Astrocyte of the cerebellum (primary cell): Measurements from ENCODE around the gene ST8SIA4.
A peak's percentile ranks its signal among the peaks of the same experiment; 100 is the strongest.

Source experiments
- DNase-seq: peaks from one replicate; pipeline ENCODE4 v3.0.0-alpha.2; 2011; ENCODE audit warnings: low read depth
- H3K4me3 ChIP-seq: 2 replicates; pipeline ENCODE4 v1.5.1; 2011; ENCODE audit warnings: mild to moderate bottlenecking, low read depth, low read length, moderate library complexity
- in situ Hi-C: cut with HindIII; loops from 2 replicates; pipeline ENCODE4 v1.10.0; 2017; ENCODE audit warnings: low sequenced_read_pairs
- TF ChIP-seq, protein P1 (sequence below): IDR thresholded peaks from 2 replicates; pipeline ENCODE4 v1.5.1; 2012; ENCODE audit warnings: low read length, low read depth, moderate library complexity, mild to moderate bottlenecking; ENCODE audit errors: missing control alignments

Gene ST8SIA4

DNA sequence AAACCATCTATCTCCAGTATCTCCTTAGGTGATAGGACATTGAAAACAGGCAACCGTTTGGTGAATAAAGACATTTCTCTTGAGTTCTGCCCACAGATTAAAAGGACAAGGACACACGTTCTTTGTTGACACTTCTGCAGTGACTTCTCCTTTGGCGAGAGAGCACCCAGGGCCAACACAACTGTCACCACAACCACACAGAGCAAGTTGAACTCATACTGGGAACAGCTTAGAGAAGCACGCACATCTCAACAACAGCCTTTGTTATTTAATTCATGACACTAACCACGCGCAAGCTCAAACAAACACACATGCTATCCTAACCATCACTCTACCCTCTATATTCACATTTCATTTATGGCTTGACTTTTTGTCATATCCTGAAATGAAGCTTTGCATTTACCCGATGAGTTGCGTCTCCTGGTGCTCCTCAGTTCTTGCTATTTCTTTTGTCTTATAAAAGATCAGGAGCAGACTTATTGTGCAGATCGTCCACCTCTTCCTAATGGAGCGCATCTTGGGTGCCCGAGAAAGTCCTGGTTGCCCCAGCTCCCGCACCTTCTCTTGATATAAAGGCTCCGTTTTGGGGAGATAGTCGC, 543 bp downstream of the ST8SIA4 start:
- peak overlapping the region; percentile 74 for H3K4me3 ChIP-seq
- TF ChIP-seq, protein P1, sequence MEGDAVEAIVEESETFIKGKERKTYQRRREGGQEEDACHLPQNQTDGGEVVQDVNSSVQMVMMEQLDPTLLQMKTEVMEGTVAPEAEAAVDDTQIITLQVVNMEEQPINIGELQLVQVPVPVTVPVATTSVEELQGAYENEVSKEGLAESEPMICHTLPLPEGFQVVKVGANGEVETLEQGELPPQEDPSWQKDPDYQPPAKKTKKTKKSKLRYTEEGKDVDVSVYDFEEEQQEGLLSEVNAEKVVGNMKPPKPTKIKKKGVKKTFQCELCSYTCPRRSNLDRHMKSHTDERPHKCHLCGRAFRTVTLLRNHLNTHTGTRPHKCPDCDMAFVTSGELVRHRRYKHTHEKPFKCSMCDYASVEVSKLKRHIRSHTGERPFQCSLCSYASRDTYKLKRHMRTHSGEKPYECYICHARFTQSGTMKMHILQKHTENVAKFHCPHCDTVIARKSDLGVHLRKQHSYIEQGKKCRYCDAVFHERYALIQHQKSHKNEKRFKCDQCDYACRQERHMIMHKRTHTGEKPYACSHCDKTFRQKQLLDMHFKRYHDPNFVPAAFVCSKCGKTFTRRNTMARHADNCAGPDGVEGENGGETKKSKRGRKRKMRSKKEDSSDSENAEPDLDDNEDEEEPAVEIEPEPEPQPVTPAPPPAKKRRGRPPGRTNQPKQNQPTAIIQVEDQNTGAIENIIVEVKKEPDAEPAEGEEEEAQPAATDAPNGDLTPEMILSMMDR = no peak
- in situ Hi-C loops = no loop called here
- DNase-seq = no peak

DNA sequence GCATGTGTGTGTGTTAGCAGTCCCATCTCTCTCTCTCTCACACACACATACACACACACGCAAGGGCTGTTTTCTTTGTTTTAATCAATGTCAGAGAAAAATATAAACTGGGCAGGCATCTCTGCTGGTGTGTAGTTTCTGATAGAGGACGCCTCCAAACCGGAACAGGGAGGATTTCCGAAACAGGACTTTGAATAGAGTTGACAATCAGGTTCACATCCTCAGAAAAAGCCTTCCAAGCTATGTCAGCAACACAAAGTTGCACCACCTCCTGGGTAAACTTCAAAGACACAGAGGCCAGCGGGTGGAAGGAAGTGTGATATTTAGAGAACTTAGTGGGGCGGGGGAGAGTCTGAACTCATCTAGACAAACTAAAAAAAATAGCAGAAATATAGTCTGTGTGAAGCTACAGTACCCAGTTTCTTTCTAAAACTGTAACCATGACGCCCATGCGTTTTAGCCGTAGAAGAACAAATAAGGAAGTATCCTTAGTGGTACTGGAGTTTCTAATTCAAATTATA, 1.2 kb downstream of the ST8SIA4 start:
- H3K4me3 ChIP-seq = peak overlapping the region; percentile 74
- TF ChIP-seq, protein P1 = no peak
- no peak for DNase-seq
- in situ Hi-C loops = no loop called here

DNA sequence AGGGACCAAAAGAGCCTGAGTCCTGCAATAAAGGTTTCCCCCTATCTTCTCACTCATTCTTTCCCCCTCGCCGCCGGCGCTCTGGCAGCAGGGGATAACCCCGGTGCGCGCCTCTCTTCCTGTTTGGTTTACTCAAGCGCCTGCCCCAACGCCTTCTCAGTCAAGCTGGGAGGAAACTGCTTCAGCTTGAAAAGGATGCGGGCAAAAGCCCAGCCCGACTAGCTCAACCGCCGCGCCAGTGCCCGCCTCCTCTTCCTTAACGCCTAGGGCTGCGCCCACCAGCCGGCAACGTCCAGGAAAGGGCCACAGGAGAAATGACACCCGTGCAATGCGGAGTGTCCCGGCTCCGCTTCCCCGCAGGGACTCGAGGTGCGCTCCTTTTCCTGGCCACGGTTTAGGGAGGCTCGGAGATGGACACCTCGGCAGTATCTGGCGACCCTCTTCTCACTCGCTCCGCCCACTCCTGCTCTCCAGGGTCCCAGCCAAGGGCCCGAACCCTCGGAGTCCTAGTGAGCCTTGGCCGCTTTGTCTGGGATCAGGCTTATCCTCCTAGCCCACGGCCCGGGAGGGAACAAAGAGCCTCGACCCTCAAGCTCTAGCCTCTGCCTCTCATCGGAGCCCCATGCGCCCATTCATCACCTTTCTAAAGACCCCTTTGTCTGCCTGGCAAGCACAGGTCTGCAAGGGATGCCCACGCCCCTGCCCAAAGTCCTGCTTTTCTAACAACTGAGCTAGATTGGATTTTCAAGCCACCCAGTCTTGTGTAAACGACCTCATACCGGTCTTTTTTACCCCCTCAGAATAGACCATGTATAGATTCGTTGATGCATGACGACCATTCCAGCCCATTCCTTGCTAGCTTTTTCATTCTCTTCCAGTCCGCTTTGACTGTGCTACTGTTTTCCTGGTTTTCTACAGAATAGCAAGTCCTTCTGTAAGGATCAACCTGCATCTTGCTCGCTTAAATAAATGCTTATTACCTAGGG, 2.0 kb downstream of the ST8SIA4 start:
- H3K4me3 ChIP-seq = peak overlapping the region; percentile 74
- TF ChIP-seq, protein P1 = no peak
- peak; percentile 42 for DNase-seq
- in situ Hi-C loops = no loop called here

DNA sequence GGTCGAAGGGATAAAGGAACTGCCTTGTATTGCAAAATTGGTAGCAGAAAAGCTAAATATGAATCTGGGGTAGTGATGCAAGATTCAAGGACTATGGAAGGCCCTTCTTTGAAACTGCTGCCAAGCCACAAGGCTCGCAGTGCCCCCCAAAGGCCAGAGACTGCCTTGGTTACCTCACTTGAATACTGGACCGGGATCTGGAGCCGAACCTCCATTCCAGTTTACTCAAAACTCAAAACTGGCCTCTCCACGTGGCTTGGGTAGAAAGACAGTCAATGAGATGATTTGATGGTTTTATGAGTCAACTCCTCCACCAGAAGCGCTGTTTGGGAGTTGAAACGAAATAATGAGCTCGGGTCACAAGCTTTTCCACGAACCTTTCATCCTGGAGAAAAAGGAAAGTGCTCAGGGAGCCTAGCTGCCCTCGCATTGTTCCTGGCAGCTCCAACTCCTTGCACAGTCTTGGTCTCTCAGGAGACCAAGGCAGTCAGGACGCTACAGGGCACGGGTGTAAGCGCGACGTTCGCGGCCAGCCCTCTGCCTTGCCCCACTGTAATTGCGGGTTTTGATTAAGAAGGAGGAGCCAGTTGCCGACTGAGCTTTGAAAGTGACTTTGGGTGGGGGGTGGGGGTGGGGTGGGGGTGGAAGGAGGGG, 2.8 kb downstream of the ST8SIA4 start:
- peak overlapping the region; percentile 74 for H3K4me3 ChIP-seq
- DNase-seq = no peak
- in situ Hi-C loops = no loop called here
- TF ChIP-seq, protein P1 = peak; percentile 38

DNA sequence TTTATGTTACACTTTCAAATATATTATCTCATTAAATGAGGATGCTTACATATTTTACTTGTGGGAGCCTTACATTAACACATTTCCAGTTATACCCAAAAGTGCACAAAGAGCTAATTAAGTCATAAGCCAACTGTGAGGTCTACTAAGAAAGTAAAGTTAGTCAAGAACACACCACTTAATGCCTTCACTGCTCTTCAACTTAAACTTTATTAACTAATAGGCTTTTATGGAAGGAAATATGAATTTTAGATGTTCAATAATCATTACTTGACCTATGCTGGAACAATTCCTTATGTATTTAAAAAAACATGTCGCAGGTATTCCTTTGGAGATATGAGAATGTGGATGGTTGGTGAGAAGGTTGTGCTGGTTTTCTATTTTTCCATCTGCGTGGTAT, 3.4 kb downstream of the ST8SIA4 start:
- in situ Hi-C loops = no loop called here
- TF ChIP-seq, protein P1 = no peak
- DNase-seq = no peak
- H3K4me3 ChIP-seq = no peak overlapping the region
